K562 (cell line): Measurements from ENCODE around the gene UCP3. TPM values are rescaled to one million over a fixed set of nuclear protein-coding genes. Genes with fewer than 3 reads are reported as not detected.

ENCODE experiments used
- BCOR ChIP-seq: fragments of 450-650 bp; IDR thresholded peaks from 2 replicates; pipeline ENCODE4 v1.6.1; 2016
- BRD4 ChIP-seq: fragments of 200-600 bp; sonication (generic); IDR thresholded peaks from 2 replicates; pipeline ENCODE4 v1.6.1; 2017; ENCODE audit warnings: inconsistent platforms
- C11orf30 ChIP-seq: fragments of 450-650 bp; IDR thresholded peaks from 2 replicates; pipeline ENCODE4 v1.6.1; 2016; ENCODE audit warnings: low read depth, mild to moderate bottlenecking
- HINFP ChIP-seq: fragments of 450-650 bp; conservative IDR thresholded peaks from 2 replicates; pipeline ENCODE4 v1.6.1; 2016; ENCODE audit warnings: missing genetic modification characterization, low read depth, mild to moderate bottlenecking, control low read depth, missing compliant biosample characterization
- HNRNPUL1 ChIP-seq: fragments of 200-400 bp; formaldehyde crosslinking; IDR thresholded peaks from 2 replicates; pipeline ENCODE4 v1.6.1; 2017; ENCODE audit warnings: low read length
- ILK ChIP-seq: fragments of 450-650 bp; IDR thresholded peaks from 2 replicates; pipeline ENCODE4 v1.6.1; 2016; ENCODE audit warnings: missing genetic modification characterization, low read depth, mild to moderate bottlenecking, missing compliant biosample characterization, moderate library complexity, borderline replicate concordance
- MTA3 ChIP-seq: fragments of 450-650 bp; formaldehyde crosslinking; IDR thresholded peaks from 2 replicates; pipeline ENCODE4 v1.6.1; 2017; ENCODE audit warnings: mild to moderate bottlenecking, borderline replicate concordance
- NCOA1 ChIP-seq: fragments of 450-650 bp; IDR thresholded peaks from 2 replicates; pipeline ENCODE4 v1.6.1; 2016; ENCODE audit warnings: low read depth
- NONO ChIP-seq, 2 experiments: fragments of 200-400 bp in 1 of 2; fragments of 450-650 bp in 1 of 2; formaldehyde crosslinking in 1 of 2; IDR thresholded peaks; 2 replicates each; pipeline ENCODE4 v1.6.1; 2017; ENCODE audit warnings: low read depth in 2 of 2, mild to moderate bottlenecking in 2 of 2, moderate library complexity in 2 of 2, low read length in 1 of 2
- NR2C2 ChIP-seq, 2 experiments: fragments of 200-800 bp in 1 of 2; sonication (Bioruptor generic) in 1 of 2; sonication (generic) in 1 of 2; formaldehyde crosslinking in 1 of 2; IDR thresholded peaks; 2 replicates each; pipeline versions ENCODE4 v1.6.1 to v1.8.0; 2016 to 2022; ENCODE audit warnings: mild to moderate bottlenecking in 1 of 2, missing compliant biosample characterization in 1 of 2, missing genetic modification characterization in 1 of 2, missing genetic modification reagents in 1 of 2
- PHF21A ChIP-seq: fragments of 450-650 bp; IDR thresholded peaks from 2 replicates; pipeline ENCODE4 v1.6.1; 2017; ENCODE audit warnings: low read depth, borderline replicate concordance
- RBBP5 ChIP-seq: fragments of 200-600 bp; sonication (generic); IDR thresholded peaks from 2 replicates; pipeline ENCODE4 v1.6.1; 2012; ENCODE audit warnings: borderline replicate concordance, mild to moderate bottlenecking, low read length, control low read depth, inconsistent platforms; ENCODE audit not compliant: insufficient read depth, poor library complexity, severe bottlenecking
- RCOR1 ChIP-seq, 2 experiments: IDR thresholded peaks; 2 replicates each; pipeline ENCODE4 v1.6.1; 2012; ENCODE audit warnings: low read depth in 2 of 2, low read length in 2 of 2, borderline replicate concordance in 1 of 2, improper control_type of control experiment in 1 of 2
- RFX5 ChIP-seq: IDR thresholded peaks from 2 replicates; pipeline ENCODE4 v1.6.1; 2011; ENCODE audit warnings: low read depth, mild to moderate bottlenecking, improper control_type of control experiment, low read length
- SAFB2 ChIP-seq: fragments of 200-400 bp; formaldehyde crosslinking; IDR thresholded peaks from 2 replicates; pipeline ENCODE4 v1.6.1; 2018; ENCODE audit warnings: borderline replicate concordance, low read length, low read depth, moderate library complexity; ENCODE audit not compliant: severe bottlenecking
- SUPT5H ChIP-seq: fragments of 450-650 bp; IDR thresholded peaks from 2 replicates; pipeline ENCODE4 v1.6.1; 2016
- TRIM28 ChIP-seq: fragments of 450-650 bp; IDR thresholded peaks from 2 replicates; pipeline ENCODE4 v1.6.1; 2017
- ZNF655 ChIP-seq: fragments of 250-450 bp; sonication (Bioruptor Pico); IDR thresholded peaks from 2 replicates; pipeline ENCODE4 v1.5.0; 2021
- ZNF785 ChIP-seq: fragments of 250-450 bp; sonication (Bioruptor Pico); IDR thresholded peaks from 2 replicates; pipeline ENCODE4 v1.4.0; 2020; ENCODE audit warnings: mild to moderate bottlenecking
- polyA plus RNA-seq, 8 experiments: library from polyadenylated mRNA; depleted of rRNA in 4 of 8; stranded (reverse) in 5 of 8; unstranded in 3 of 8; fragments of >200 nt; fragmentation: Nextera tagmentation in 2 of 8; fragmentation: Illumina TruSeq in 1 of 8; extraction: Ambion mirVana in 2 of 8; extraction: Trizol in 1 of 8; gene quantifications; 2 replicates each; pipeline versions ENCODE4 v1.2.1 to v1.2.3, GENCODE V29; 2011 to 2014; ENCODE audit warnings: inconsistent platforms in 1 of 8, missing spikeins in 1 of 8
- total RNA-seq, 7 experiments: library from RNA; depleted of rRNA in 6 of 7; stranded (reverse); fragments of >200 nt in 6 of 7; fragmentation: Illumina TruSeq in 2 of 7; extraction: Trizol in 2 of 7; gene quantifications; 2 replicates each; pipeline versions ENCODE4 v1.2.1 to v1.2.3, GENCODE V29; 2011 to 2021; ENCODE audit warnings: low replicate concordance in 1 of 7
- TF ChIP-seq, protein P1 (sequence below): sonication (generic); formaldehyde crosslinking; IDR thresholded peaks from 2 replicates; pipeline ENCODE4 v1.9.0; 2022; ENCODE audit warnings: mild to moderate bottlenecking, missing genetic modification reagents
- TF ChIP-seq, protein P2 (sequence below): sonication (generic); formaldehyde crosslinking; IDR thresholded peaks from 2 replicates; pipeline ENCODE4 v1.8.0; 2022; ENCODE audit warnings: mild to moderate bottlenecking, low read depth, missing genetic modification reagents

UCP3 gene
- total and polyA plus RNA-seq, 9 of the 15 experiments (the other 6 are each of a cell fraction or from before 2014, with no cell fraction given), result 0.05 to 0.65 (median 0.25) TPM; not detected in 2

GRCh38 chr11:74010306-74011300, 1.7 kb upstream of the UCP3 start (continued):
- no peak for TF ChIP-seq ZNF655
- TF ChIP-seq NR2C2 (CRISPR knock-in tag; IDR thresholded peaks at IDR 0.05), result no peak
- no peak for TF ChIP-seq NR2C2 (tag; IDR thresholded peaks at IDR 0.05)
- no peak for TF ChIP-seq SAFB2
- TF ChIP-seq ZNF785 (CRISPR knock-in tag), result no peak
- TF ChIP-seq NONO (IDR thresholded peaks at IDR 0.05; ENCODE audit: low read depth in 2 of 2, low read length in 1 of 2), result no peak
- no peak for TF ChIP-seq ILK (tag)
- TF ChIP-seq TRIM28, result no peak
- no peak for TF ChIP-seq BCOR
- TF ChIP-seq HNRNPUL1, result no peak
- no peak for TF ChIP-seq RBBP5
- TF ChIP-seq, protein P1, sequence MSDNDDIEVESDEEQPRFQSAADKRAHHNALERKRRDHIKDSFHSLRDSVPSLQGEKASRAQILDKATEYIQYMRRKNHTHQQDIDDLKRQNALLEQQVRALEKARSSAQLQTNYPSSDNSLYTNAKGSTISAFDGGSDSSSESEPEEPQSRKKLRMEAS (CRISPR knock-in tag), result peak; percentile 26; the same call in 1 of the 2 replicates
- TF ChIP-seq, protein P2, sequence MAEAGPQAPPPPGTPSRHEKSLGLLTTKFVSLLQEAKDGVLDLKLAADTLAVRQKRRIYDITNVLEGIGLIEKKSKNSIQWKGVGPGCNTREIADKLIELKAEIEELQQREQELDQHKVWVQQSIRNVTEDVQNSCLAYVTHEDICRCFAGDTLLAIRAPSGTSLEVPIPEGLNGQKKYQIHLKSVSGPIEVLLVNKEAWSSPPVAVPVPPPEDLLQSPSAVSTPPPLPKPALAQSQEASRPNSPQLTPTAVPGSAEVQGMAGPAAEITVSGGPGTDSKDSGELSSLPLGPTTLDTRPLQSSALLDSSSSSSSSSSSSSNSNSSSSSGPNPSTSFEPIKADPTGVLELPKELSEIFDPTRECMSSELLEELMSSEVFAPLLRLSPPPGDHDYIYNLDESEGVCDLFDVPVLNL, result no peak
- no peak for TF ChIP-seq NCOA1
- no peak for TF ChIP-seq BRD4
- TF ChIP-seq C11orf30, result no peak
- no peak for TF ChIP-seq PHF21A
- TF ChIP-seq RFX5, result no peak
- peak; percentile 53 to 80; a peak in 3 of 4 replicates for TF ChIP-seq RCOR1 (IDR thresholded peaks at IDR 0.05; ENCODE audit: borderline replicate concordance in 1 of 2, low read depth in 2 of 2, low read length in 2 of 2)
- no peak for TF ChIP-seq HINFP (tag)
- TF ChIP-seq MTA3, result no peak
- TF ChIP-seq SUPT5H, result no peak
